BLaER1 treated with 17β-estradiol and CSF1 and Interleukin-3, amounts not matched to agents 10 nM and 100 nM (cell line): Measurements from ENCODE around the gene ADAMTS5.

Source experiments
- H3K27ac ChIP-seq, 11 experiments: shearing (Covaris generic); formaldehyde crosslinking; 2 replicates each; pipeline ENCODE4 v1.8.1; 2022
- H3K27me3 ChIP-seq, 11 experiments: shearing (Covaris generic); formaldehyde crosslinking; 2 replicates each; pipeline ENCODE4 v1.8.1; 2022
- H3K36me3 ChIP-seq, 11 experiments: shearing (Covaris generic); formaldehyde crosslinking; 2 replicates each; pipeline ENCODE4 v1.8.1; 2022
- H3K4me1 ChIP-seq, 10 experiments: shearing (Covaris generic); formaldehyde crosslinking; 2 replicates each; pipeline ENCODE4 v1.8.1; 2022
- H3K4me2 ChIP-seq, 11 experiments: shearing (Covaris generic); formaldehyde crosslinking; 2 replicates each; pipeline ENCODE4 v1.8.1; 2022
- H3K4me3 ChIP-seq, 10 experiments: shearing (Covaris generic); formaldehyde crosslinking; 2 replicates each; pipeline ENCODE4 v1.8.1; 2022
- H3K9ac ChIP-seq, 11 experiments: shearing (Covaris generic); formaldehyde crosslinking; 2 replicates each; pipeline ENCODE4 v1.8.1; 2022
- H3K9me3 ChIP-seq, 11 experiments: shearing (Covaris generic); formaldehyde crosslinking; replicated peaks in 1 of 11; 2 replicates each; pipeline ENCODE4 v1.8.1; 2022
- H4K20me1 ChIP-seq, 11 experiments: shearing (Covaris generic); formaldehyde crosslinking; 2 replicates each; pipeline ENCODE4 v1.8.1; 2022
- Cebpa-rat ChIP-seq, 11 experiments: shearing (Covaris generic); IDR thresholded peaks; 2 replicates each; pipeline ENCODE4 v1.8.1; 2022

ADAMTS5 gene

GRCh38 chr21:26967062-26967913 is at the start of gene ADAMTS5:
TSS of gene ADAMTS5 (minus strand) at chr21:26967088. CDS start at chr21:26966391, 697 bp downstream.
- peak within 1 kb of the TSS in 2 of 10 experiments; percentile 21 to 24; a peak in 1 of 20 replicates for H3K4me3 ChIP-seq
- H4K20me1 ChIP-seq, result no peaks in the 10 kb centered on the region
- no peak for TF ChIP-seq Cebpa-rat (IDR thresholded peaks at IDR 0.05)
- peak within 1 kb of the TSS in 2 of 11 experiments; percentile 15 to 16; a peak in 3 of 22 replicates for H3K4me2 ChIP-seq
- H3K9ac ChIP-seq, result no peak within 1 kb of the TSS
- H3K4me1 ChIP-seq, result peaks cover 0 to 10% (median 4%) of the 10 kb centered on the region in 10 experiments; a peak in 10 of 20 replicates
- H3K27me3 ChIP-seq, result peaks cover 15 to 32% (median 26%) of the 10 kb centered on the region in 11 experiments
- H3K9me3 ChIP-seq, result peaks cover 36 to 44% (median 40%) of the 10 kb centered on the region in 11 experiments
- H3K27ac ChIP-seq, result no peak within 1 kb of the TSS
- no peaks in the 10 kb centered on the region for H3K36me3 ChIP-seq

- no peak for TF ChIP-seq Cebpa-rat (IDR thresholded peaks at IDR 0.05)
- H3K27me3 ChIP-seq, result no peaks in the 10 kb centered on the region
- H3K4me2 ChIP-seq, result no peak overlapping the region
- H3K4me3 ChIP-seq, result no peak overlapping the region
- no peaks in the 10 kb centered on the region for H4K20me1 ChIP-seq
- no peaks in the 10 kb centered on the region for H3K36me3 ChIP-seq
- no peaks in the 10 kb centered on the region for H3K4me1 ChIP-seq
- H3K27ac ChIP-seq, result no peak overlapping the region
- H3K9ac ChIP-seq, result no peak overlapping the region
- H3K9me3 ChIP-seq, result no peaks in the 10 kb centered on the region
These were observed 34.6 kb upstream of the ADAMTS5 start for GRCh38 chr21:27001526-27001925.

- Histone ChIP-seq H3K27ac (no peak overlapping the region), H3K36me3 (no peaks in the 10 kb centered on the region), H3K9ac (no peak overlapping the region), H3K4me2 (no peak overlapping the region), H4K20me1 (no peaks in the 10 kb centered on the region), H3K4me1 (no peaks in the 10 kb centered on the region), H3K27me3 (no peaks in the 10 kb centered on the region), H3K9me3 (peaks cover 0 to 10% (median 6%) of the 10 kb centered on the region in 11 experiments; a peak in 10 of 22 replicates), H3K4me3 (no peak overlapping the region)
- TF ChIP-seq Cebpa-rat (IDR thresholded peaks at IDR 0.05), result no peak
These were observed 16.7 kb upstream of the ADAMTS5 start for GRCh38 chr21:26983576-26983975.

- peaks cover 0 to 10% (median 0%) of the 10 kb centered on the region in 11 experiments; a peak in 6 of 22 replicates for H3K9me3 ChIP-seq
- no peak overlapping the region for H3K4me2 ChIP-seq
- H3K36me3 ChIP-seq, result no peaks in the 10 kb centered on the region
- TF ChIP-seq Cebpa-rat (IDR thresholded peaks at IDR 0.05), result no peak
- no peak overlapping the region for H3K4me3 ChIP-seq
- no peak overlapping the region for H3K27ac ChIP-seq
- no peaks in the 10 kb centered on the region for H3K4me1 ChIP-seq
- no peaks in the 10 kb centered on the region for H3K27me3 ChIP-seq
- no peaks in the 10 kb centered on the region for H4K20me1 ChIP-seq
- H3K9ac ChIP-seq, result no peak overlapping the region
These were observed 15.9 kb upstream of the ADAMTS5 start for GRCh38 chr21:26982767-26983166.

GRCh38 chr21:26977746-26978145 is 10.9 kb upstream of the ADAMTS5 start:
- H3K4me1 ChIP-seq, result peaks cover 0 to 10% (median 0%) of the 10 kb centered on the region in 10 experiments; a peak in 8 of 20 replicates
- no peak overlapping the region for H3K27ac ChIP-seq
- no peaks in the 10 kb centered on the region for H4K20me1 ChIP-seq
- H3K36me3 ChIP-seq, result no peaks in the 10 kb centered on the region
- no peaks in the 10 kb centered on the region for H3K27me3 ChIP-seq
- peaks cover 0 to 10% (median 0%) of the 10 kb centered on the region in 11 experiments; a peak in 6 of 22 replicates for H3K9me3 ChIP-seq
- TF ChIP-seq Cebpa-rat (IDR thresholded peaks at IDR 0.05), result no peak
- no peak overlapping the region for H3K9ac ChIP-seq
- H3K4me2 ChIP-seq, result no peak overlapping the region
- H3K4me3 ChIP-seq, result no peak overlapping the region

- H3K4me1 ChIP-seq, result peaks cover 0 to 25% (median 8%) of the 10 kb centered on the region in 10 experiments; a peak in 10 of 20 replicates
- no peak overlapping the region for H3K4me3 ChIP-seq
- no peaks in the 10 kb centered on the region for H3K36me3 ChIP-seq
- peak overlapping the region in 4 of 11 experiments; percentile 54 to 79 (median 73); a peak in 6 of 22 replicates for H3K4me2 ChIP-seq
- H3K9ac ChIP-seq, result no peak overlapping the region
- TF ChIP-seq Cebpa-rat (IDR thresholded peaks at IDR 0.05), result no peak
- H3K27me3 ChIP-seq, result peaks cover 0 to 6% (median 3%) of the 10 kb centered on the region in 11 experiments; a peak in 10 of 22 replicates
- H3K27ac ChIP-seq, result peak overlapping the region in 2 of 11 experiments; percentile 86 to 87; a peak in 3 of 22 replicates
- H3K9me3 ChIP-seq, result peaks cover 2 to 6% (median 5%) of the 10 kb centered on the region in 11 experiments; a peak in 19 of 22 replicates
- H4K20me1 ChIP-seq, result no peaks in the 10 kb centered on the region
These were observed 6.3 kb upstream of the ADAMTS5 start for GRCh38 chr21:26973226-26973625.

GRCh38 chr21:26972192-26972591 is 5.3 kb upstream of the ADAMTS5 start:
- peak overlapping the region in 5 of 11 experiments; percentile 10 to 61 (median 50); a peak in 7 of 22 replicates for H3K9ac ChIP-seq
- no peak overlapping the region for H3K4me3 ChIP-seq
- H3K27ac ChIP-seq, result peak overlapping the region in 9 of 11 experiments; percentile 45 to 87 (median 56); a peak in 14 of 22 replicates
- H3K4me1 ChIP-seq, result peaks cover 0 to 25% (median 8%) of the 10 kb centered on the region in 10 experiments; a peak in 10 of 20 replicates
- H3K36me3 ChIP-seq, result no peaks in the 10 kb centered on the region
- peaks cover 12 to 16% (median 15%) of the 10 kb centered on the region in 11 experiments for H3K9me3 ChIP-seq
- H4K20me1 ChIP-seq, result no peaks in the 10 kb centered on the region
- peaks cover 8 to 17% (median 12%) of the 10 kb centered on the region in 11 experiments for H3K27me3 ChIP-seq
- no peak for TF ChIP-seq Cebpa-rat (IDR thresholded peaks at IDR 0.05)
- H3K4me2 ChIP-seq, result peak overlapping the region in 6 of 11 experiments; percentile 0 to 79 (median 62); a peak in 14 of 22 replicates

GRCh38 chr21:26969971-26970725 is 3.3 kb upstream of the ADAMTS5 start:
- no peak for TF ChIP-seq Cebpa-rat (IDR thresholded peaks at IDR 0.05)
- H3K27ac ChIP-seq, result no peak overlapping the region
- H3K9ac ChIP-seq, result no peak overlapping the region
- no peak overlapping the region for H3K4me3 ChIP-seq
- peaks cover 33 to 37% (median 35%) of the 10 kb centered on the region in 11 experiments for H3K9me3 ChIP-seq
- H3K4me1 ChIP-seq, result peaks cover 0 to 25% (median 8%) of the 10 kb centered on the region in 10 experiments; a peak in 10 of 20 replicates
- no peaks in the 10 kb centered on the region for H4K20me1 ChIP-seq
- no peaks in the 10 kb centered on the region for H3K36me3 ChIP-seq
- H3K27me3 ChIP-seq, result peaks cover 15 to 32% (median 26%) of the 10 kb centered on the region in 11 experiments
- H3K4me2 ChIP-seq, result no peak overlapping the region
